BE2C (cell line): ENCODE measurements around the gene AEN.
"Not testable (repeated sequence)": the region's sequence is repeated elsewhere in the genome, so short reads cannot be mapped to it uniquely, and the experiment has no call there.

ENCODE experiments used
- DNase-seq: peaks from one replicate; pipeline ENCODE4 v3.0.0-alpha.2; 2020
- H3K27me3 ChIP-seq: fragments of 250-450 bp; sonication (Bioruptor Pico); 2 replicates; pipeline ENCODE4 v1.5.1; 2020; ENCODE audit warnings: mild to moderate bottlenecking
- H3K36me3 ChIP-seq: fragments of 250-450 bp; sonication (Bioruptor Pico); 2 replicates; pipeline ENCODE4 v1.5.1; 2020; ENCODE audit warnings: mild to moderate bottlenecking
- H3K4me1 ChIP-seq: fragments of 250-450 bp; sonication (Bioruptor Pico); 2 replicates; pipeline ENCODE4 v1.5.1; 2020
- H3K4me3 ChIP-seq: 2 replicates; pipeline ENCODE4 v1.5.1; 2011; ENCODE audit warnings: low read depth, low read length
- H3K9me3 ChIP-seq: fragments of 250-450 bp; sonication (Bioruptor Pico); 2 replicates; pipeline ENCODE4 v1.5.1; 2020
- TF ChIP-seq, protein P1 (sequence below): IDR thresholded peaks from 2 replicates; pipeline ENCODE4 v1.5.1; 2012; ENCODE audit warnings: mild to moderate bottlenecking, low read depth, low read length

Gene AEN

GRCh38 chr15:88628018-88628654 lies 7.0 kb downstream of the AEN start:
- Histone ChIP-seq H3K9me3 (no peaks in the 10 kb centered on the region), H3K36me3 (peaks cover 89% of the 10 kb centered on the region), H3K4me1 (peaks cover 5% of the 10 kb centered on the region), H3K27me3 (no peaks in the 10 kb centered on the region), H3K4me3 (no peak overlapping the region)
- DNase-seq, result no peak
- TF ChIP-seq, protein P1, sequence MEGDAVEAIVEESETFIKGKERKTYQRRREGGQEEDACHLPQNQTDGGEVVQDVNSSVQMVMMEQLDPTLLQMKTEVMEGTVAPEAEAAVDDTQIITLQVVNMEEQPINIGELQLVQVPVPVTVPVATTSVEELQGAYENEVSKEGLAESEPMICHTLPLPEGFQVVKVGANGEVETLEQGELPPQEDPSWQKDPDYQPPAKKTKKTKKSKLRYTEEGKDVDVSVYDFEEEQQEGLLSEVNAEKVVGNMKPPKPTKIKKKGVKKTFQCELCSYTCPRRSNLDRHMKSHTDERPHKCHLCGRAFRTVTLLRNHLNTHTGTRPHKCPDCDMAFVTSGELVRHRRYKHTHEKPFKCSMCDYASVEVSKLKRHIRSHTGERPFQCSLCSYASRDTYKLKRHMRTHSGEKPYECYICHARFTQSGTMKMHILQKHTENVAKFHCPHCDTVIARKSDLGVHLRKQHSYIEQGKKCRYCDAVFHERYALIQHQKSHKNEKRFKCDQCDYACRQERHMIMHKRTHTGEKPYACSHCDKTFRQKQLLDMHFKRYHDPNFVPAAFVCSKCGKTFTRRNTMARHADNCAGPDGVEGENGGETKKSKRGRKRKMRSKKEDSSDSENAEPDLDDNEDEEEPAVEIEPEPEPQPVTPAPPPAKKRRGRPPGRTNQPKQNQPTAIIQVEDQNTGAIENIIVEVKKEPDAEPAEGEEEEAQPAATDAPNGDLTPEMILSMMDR, result no peak

DNA sequence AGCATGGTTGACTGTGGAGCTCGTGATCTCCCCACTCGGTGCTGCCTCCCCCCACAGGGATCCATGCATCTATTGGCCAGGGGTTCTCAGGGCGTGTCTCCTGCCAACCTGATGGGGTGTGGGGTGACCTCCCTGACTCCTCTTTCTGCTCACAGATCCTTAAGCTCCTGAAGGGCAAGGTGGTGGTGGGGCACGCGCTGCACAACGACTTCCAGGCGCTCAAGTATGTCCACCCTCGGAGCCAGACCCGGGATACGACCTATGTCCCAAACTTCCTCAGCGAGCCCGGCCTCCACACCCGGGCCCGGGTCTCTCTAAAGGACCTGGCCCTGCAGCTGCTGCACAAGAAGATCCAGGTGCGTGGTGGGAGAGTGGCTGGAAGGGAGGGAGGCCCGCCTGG lies 7.9 kb downstream of the AEN start:
- Histone ChIP-seq H3K36me3 (peaks cover 82% of the 10 kb centered on the region), H3K4me1 (no peaks in the 10 kb centered on the region), H3K9me3 (no peaks in the 10 kb centered on the region), H3K4me3 (no peak overlapping the region), H3K27me3 (no peaks in the 10 kb centered on the region)
- TF ChIP-seq, protein P1, result no peak
- DNase-seq, result no peak

DNA sequence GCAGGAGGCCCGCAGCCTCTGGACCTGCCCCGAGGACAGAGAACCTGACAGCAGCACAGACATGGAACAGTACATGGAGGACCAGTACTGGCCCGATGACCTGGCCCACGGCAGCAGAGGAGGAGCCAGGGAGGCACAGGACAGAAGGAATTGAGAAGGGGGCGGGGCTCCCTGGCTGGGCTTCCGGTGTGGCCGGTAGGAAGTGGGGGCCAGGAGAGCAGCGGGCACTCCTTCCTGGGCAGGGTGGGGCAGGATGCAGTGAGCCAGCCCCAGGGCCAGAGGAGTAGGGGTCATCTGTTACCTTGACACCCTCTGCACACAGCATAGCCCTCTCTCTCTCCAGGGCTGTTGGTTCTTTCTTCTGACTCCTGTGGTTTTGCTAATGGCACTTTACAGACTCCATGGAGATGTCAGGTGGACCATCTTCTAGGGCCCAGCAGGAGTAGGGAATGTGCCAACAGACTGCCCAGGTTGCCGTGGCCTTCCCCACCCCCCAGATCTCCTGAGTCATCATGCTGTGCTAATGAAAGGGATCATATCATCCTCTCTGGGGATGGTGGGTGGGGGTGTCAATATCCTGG lies 9.1 kb downstream of the AEN start:
- Histone ChIP-seq H3K4me1 (no peaks in the 10 kb centered on the region), H3K4me3 (no peak overlapping the region), H3K9me3 (no peaks in the 10 kb centered on the region), H3K27me3 (no peaks in the 10 kb centered on the region), H3K36me3 (peaks cover 84% of the 10 kb centered on the region)
- TF ChIP-seq, protein P1, result no peak
- no peak for DNase-seq

DNA sequence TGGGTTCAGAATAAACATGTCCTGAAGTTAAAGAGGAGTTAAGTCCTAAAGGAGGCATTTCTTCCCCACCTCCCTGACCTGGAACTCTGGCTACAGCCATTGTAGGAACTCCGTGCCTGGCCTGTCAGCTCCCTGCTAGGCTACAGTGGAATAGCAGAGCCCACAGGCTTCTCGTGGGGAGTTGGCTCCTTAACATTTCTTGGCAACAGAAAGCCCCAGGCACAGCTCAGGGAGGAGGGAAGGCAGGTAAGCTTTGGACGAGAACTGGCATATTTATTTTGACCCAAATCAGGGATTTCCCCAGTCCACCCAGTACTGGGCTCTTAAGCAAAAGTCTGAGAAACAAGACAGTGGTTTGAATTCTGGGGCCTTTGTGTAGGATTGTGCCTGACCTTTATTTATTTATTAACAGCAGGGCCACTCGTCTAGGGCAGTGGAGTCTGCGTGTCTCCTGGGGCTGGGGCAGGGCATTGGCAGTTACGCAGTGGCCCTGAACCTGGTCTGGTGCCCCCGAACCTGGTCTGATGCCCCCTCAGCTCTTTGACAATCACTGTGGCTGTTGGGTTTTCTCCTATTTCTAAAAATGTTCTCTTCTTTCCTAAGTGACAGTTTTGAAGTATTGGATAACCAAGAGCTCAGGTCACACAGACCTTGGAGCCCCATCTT lies 9.8 kb downstream of the AEN start:
- no peaks in the 10 kb centered on the region for H3K27me3 ChIP-seq
- H3K4me3 ChIP-seq, result no peak overlapping the region
- H3K9me3 ChIP-seq, result no peaks in the 10 kb centered on the region
- H3K36me3 ChIP-seq, result peaks cover 79% of the 10 kb centered on the region
- DNase-seq, result no peak
- H3K4me1 ChIP-seq, result no peaks in the 10 kb centered on the region
- TF ChIP-seq, protein P1, result no peak

- H3K4me1 ChIP-seq, result no peaks in the 10 kb centered on the region
- no peaks in the 10 kb centered on the region for H3K27me3 ChIP-seq
- H3K4me3 ChIP-seq, result no peak overlapping the region
- H3K9me3 ChIP-seq, result no peaks in the 10 kb centered on the region
- peaks cover 74% of the 10 kb centered on the region for H3K36me3 ChIP-seq
- DNase-seq, result no peak
- TF ChIP-seq, protein P1, result no peak
These were observed 10.4 kb downstream of the AEN start for GRCh38 chr15:88631464-88632028.

GRCh38 chr15:88632797-88633196 lies 11.7 kb downstream of the AEN start:
- DNase-seq, result not testable (repeated sequence)
- peaks cover 61% of the 10 kb centered on the region for H3K36me3 ChIP-seq

More at GRCh38 chr15:88632797-88633196, 11.7 kb downstream of the AEN start:
- not testable (repeated sequence) for H3K4me1 ChIP-seq, H3K9me3 ChIP-seq, H3K27me3 ChIP-seq, H3K4me3 ChIP-seq
